ENCODE results near the gene LAS1L.

LAS1L gene

GRCh38 chrX:65534450-65535292, at the start of gene LAS1L:
TSS of gene LAS1L (minus strand) at chrX:65534787. CDS start at chrX:65534715, 72 bp downstream.
- DNase-seq (ENCODE audit: insufficient read length, low spot score) (peak; percentile 66), FAIRE-seq (no peak)

DNA sequence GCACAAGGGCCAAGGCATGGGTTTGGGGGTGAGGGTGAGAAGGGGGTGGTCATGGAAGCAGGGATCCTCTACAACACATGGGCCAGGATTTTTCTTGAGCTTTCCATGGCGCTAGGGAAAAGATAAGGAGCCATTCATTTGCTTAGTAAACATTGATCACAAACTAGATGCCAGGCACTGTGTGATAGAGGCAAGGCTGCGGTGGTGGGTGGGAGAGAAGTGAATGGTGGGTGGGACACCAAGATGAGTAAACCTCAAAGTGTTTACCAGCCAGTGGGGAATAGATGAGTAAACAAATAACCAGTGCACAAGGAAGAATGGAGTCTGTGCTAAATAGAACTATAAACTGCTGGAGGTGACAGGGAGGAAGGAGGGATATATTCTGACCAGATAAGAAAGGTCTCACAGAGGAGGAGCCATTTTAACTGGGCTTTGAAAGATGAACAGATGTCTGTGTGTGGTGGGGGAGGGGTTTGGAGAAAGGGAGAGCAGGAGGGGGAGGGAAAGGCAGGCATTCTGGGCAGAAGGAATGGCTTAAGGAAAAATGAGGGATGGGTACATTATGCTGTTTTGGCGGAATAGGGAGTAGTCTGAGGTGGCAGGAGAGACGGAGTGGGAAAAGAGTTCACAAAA, 48.0 kb upstream of the LAS1L start:
- no peak for DNase-seq (ENCODE audit: insufficient read length, low spot score)
- TF ChIP-seq CTCF (IDR thresholded peaks at IDR 0.05; ENCODE audit: insufficient read depth, missing control alignments) = no peak
- no peak for FAIRE-seq

More at GRCh38 chrX:65534450-65535292, at the start of gene LAS1L:
- no peak for TF ChIP-seq CTCF (IDR thresholded peaks at IDR 0.05; ENCODE audit: insufficient read depth, missing control alignments)

DNA sequence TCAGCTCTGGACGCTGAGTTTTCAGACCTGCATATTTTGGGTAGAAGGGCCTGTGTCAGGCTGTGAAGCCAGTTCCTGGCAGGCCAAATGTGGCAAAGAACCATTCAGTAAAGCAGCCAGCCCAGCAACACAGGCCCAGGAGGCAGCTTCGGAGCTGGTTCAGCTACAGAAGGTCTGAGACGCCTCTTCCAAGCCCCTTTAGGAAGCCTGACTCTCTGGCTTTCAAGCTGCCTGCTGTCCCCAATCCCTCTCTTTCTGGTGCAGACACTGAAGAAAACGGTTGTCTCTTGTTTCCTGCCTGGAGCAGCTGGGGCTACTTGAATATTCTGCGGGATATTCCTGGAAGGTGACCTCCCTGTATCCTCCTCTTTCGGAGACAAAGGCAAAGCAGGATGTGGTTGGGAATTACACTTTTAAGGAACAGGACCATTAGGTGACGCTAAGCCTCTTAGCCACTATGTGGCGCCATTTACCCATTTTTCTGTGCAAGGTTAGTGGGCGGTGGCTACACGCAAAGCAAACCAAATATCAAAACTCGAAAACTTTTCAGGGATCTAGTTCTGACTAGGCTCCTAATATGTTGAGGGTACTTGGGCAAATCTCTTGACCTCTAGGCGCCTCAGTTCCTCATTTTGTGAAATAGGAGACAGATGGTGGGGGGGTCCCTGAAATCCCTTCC, 47.2 kb upstream of the LAS1L start:
- TF ChIP-seq CTCF (IDR thresholded peaks at IDR 0.05; ENCODE audit: insufficient read depth, missing control alignments) = peak; percentile 66
- FAIRE-seq (no peak), DNase-seq (ENCODE audit: insufficient read length, low spot score) (no peak)

DNA sequence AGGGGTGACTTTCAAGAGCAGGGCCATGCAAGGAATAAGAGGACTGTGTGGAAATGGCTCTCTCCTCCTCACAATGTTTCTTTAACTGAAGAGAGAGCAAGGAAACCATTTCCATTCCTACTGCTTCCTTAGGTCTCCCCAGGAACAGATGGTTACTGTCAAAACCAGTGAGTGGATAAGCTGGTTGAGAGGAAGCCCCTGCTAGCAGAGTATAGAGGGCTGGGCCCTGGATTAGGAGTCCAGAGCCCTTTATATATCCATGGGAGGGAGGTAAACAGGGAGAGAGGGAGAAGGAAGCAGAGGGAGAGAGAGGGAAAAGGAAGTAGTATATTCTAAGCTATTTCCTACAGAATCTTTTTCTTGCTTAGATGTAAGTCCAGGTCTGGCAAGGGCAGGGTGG, 43.8 kb upstream of the LAS1L start:
- no peak for TF ChIP-seq CTCF (IDR thresholded peaks at IDR 0.05; ENCODE audit: insufficient read depth, missing control alignments)
- DNase-seq (ENCODE audit: insufficient read length, low spot score) (no peak), FAIRE-seq (no peak)

- no peak for FAIRE-seq
- no peak for DNase-seq (ENCODE audit: insufficient read length, low spot score)
- no peak for TF ChIP-seq CTCF (IDR thresholded peaks at IDR 0.05; ENCODE audit: insufficient read depth, missing control alignments)
Observed at GRCh38 chrX:65576160-65576559, 41.6 kb upstream of the LAS1L start.

- DNase-seq (ENCODE audit: insufficient read length, low spot score) (no peak), FAIRE-seq (no peak)
- no peak for TF ChIP-seq CTCF (IDR thresholded peaks at IDR 0.05; ENCODE audit: insufficient read depth, missing control alignments)
Observed at GRCh38 chrX:65575022-65575421, 40.4 kb upstream of the LAS1L start.
